SK-N-SH treated with all-trans-retinoic acid at 6 μM for 48 hours (cell line): Measurements from ENCODE around the gene HIVEP3.

Experiments
- ATAC-seq: fragments of 200-7000 bp; cut with Tn5 transposase; 3 replicates; pipeline ENCODE4 v1.9.1; 2020; ENCODE audit warnings: mild to moderate bottlenecking, moderate library complexity
- ARNTL ChIP-seq: fragments of 450-650 bp; formaldehyde crosslinking; IDR thresholded peaks from 2 replicates; pipeline ENCODE4 v1.5.0; 2020; ENCODE audit warnings: low read depth, mild to moderate bottlenecking, moderate library complexity, borderline replicate concordance
- BACH2 ChIP-seq: fragments of 250-450 bp; sonication (Bioruptor Pico); IDR thresholded peaks from 2 replicates; pipeline ENCODE4 v1.9.0; 2021; ENCODE audit warnings: mild to moderate bottlenecking, borderline replicate concordance
- CSDC2 ChIP-seq: fragments of 250-450 bp; sonication (Bioruptor Pico); IDR thresholded peaks from 2 replicates; pipeline ENCODE4 v1.5.0; 2020; ENCODE audit warnings: mild to moderate bottlenecking, moderate library complexity
- ESRRG ChIP-seq: fragments of 250-450 bp; sonication (Bioruptor Pico); IDR thresholded peaks from 2 replicates; pipeline ENCODE4 v1.6.1; 2021; ENCODE audit warnings: mild to moderate bottlenecking
- GLIS3 ChIP-seq: fragments of 250-450 bp; sonication (Bioruptor Pico); IDR thresholded peaks from 2 replicates; pipeline ENCODE4 v1.5.0; 2020; ENCODE audit warnings: mild to moderate bottlenecking, moderate library complexity
- OSR1 ChIP-seq: fragments of 250-450 bp; sonication (Bioruptor Pico); IDR thresholded peaks from 2 replicates; pipeline ENCODE4 v1.8.0; 2022; ENCODE audit warnings: moderate library complexity, mild to moderate bottlenecking, inconsistent platforms
- PATZ1 ChIP-seq: fragments of 250-450 bp; sonication (Bioruptor Pico); IDR thresholded peaks from 2 replicates; pipeline ENCODE4 v1.8.0; 2020; ENCODE audit warnings: mild to moderate bottlenecking, moderate library complexity, borderline replicate concordance
- POU6F1 ChIP-seq: fragments of 250-450 bp; sonication (Bioruptor Pico); IDR thresholded peaks from 2 replicates; pipeline ENCODE4 v1.8.0; 2021; ENCODE audit warnings: low read depth, mild to moderate bottlenecking, moderate library complexity, borderline replicate concordance
- PPARA ChIP-seq: fragments of 250-450 bp; sonication (Bioruptor Pico); IDR thresholded peaks from 2 replicates; pipeline ENCODE4 v1.5.0; 2020; ENCODE audit warnings: mild to moderate bottlenecking, borderline replicate concordance
- RARB ChIP-seq: fragments of 250-450 bp; sonication (Bioruptor Pico); IDR thresholded peaks from 2 replicates; pipeline ENCODE4 v1.8.0; 2021; ENCODE audit warnings: mild to moderate bottlenecking, moderate library complexity
- SNAI2 ChIP-seq: fragments of 250-450 bp; sonication (Bioruptor Pico); IDR thresholded peaks from 2 replicates; pipeline ENCODE4 v1.5.0; 2020; ENCODE audit warnings: mild to moderate bottlenecking, moderate library complexity
- TCF4 ChIP-seq: fragments of 250-450 bp; sonication (Bioruptor Pico); IDR thresholded peaks from 2 replicates; pipeline ENCODE4 v1.8.0; 2021; ENCODE audit warnings: mild to moderate bottlenecking, moderate library complexity, borderline replicate concordance
- TOX ChIP-seq: fragments of 250-450 bp; sonication (Bioruptor Pico); IDR thresholded peaks from 2 replicates; pipeline ENCODE4 v1.8.0; 2021; ENCODE audit warnings: mild to moderate bottlenecking, moderate library complexity, borderline replicate concordance
- ZC3H10 ChIP-seq: fragments of 250-450 bp; sonication (Bioruptor Pico); IDR thresholded peaks from 2 replicates; pipeline ENCODE4 v1.5.1; 2021; ENCODE audit warnings: mild to moderate bottlenecking, moderate library complexity
- ZFP3 ChIP-seq: fragments of 250-450 bp; sonication (Bioruptor Pico); IDR thresholded peaks from 2 replicates; pipeline ENCODE4 v1.5.0; 2020; ENCODE audit warnings: mild to moderate bottlenecking, moderate library complexity
- ZFP30 ChIP-seq: fragments of 450-650 bp; formaldehyde crosslinking; IDR thresholded peaks from 2 replicates; pipeline ENCODE4 v1.5.0; 2022; ENCODE audit warnings: mild to moderate bottlenecking, moderate library complexity
- ZNF565 ChIP-seq: fragments of 450-650 bp; formaldehyde crosslinking; conservative IDR thresholded peaks from 2 replicates; pipeline ENCODE4 v1.5.0; 2020; ENCODE audit warnings: low read depth, mild to moderate bottlenecking, moderate library complexity
- ZNF8 ChIP-seq: fragments of 450-650 bp; formaldehyde crosslinking; IDR thresholded peaks from 2 replicates; pipeline ENCODE4 v1.5.0; 2020; ENCODE audit warnings: mild to moderate bottlenecking, moderate library complexity
- TF ChIP-seq, protein P1 (sequence below): fragments of 250-450 bp; sonication (Bioruptor Pico); IDR thresholded peaks from 2 replicates; pipeline ENCODE4 v1.5.0; 2020; ENCODE audit warnings: mild to moderate bottlenecking, moderate library complexity
- TF ChIP-seq, protein P2 (sequence below): fragments of 250-450 bp; sonication (Bioruptor Pico); IDR thresholded peaks from 2 replicates; pipeline ENCODE4 v1.5.1; 2020; ENCODE audit warnings: low read depth, mild to moderate bottlenecking, moderate library complexity

Gene HIVEP3

DNA sequence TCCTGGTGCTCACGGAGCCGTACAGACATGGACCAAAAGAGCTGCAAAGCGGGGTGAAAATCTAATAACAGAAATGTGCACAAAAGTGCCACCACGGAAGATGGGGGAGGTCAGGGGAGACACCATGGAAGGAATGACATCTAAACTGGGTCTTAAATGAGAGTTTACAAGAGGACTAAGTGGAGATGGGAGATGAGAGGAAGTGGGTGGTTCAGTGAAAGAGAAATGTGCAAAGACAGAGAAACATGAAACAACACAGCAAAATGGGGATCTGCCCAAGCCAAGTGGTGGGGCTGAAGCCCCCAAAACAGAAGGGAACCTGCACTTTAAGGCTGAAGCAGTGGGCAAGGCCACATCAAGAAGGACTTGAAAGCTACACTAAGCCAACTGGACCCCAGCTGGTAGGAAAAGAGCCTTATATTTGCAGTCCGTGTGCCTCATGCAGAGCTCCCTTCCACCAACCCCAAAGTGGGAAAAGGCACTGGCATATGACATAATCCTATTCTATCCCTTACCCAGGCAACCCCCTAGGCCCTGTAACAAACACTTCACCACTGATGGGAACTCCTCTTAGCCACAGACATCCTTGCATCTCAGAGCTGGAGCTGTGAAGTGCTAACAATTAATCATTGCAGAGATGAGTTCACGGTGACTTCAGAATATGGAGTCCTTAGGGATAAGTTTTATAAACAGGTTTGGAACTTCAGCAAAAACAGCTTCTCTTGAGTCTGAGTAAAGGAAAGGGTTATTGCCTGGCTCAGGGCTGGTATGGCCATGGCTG is 235.7 kb downstream of the HIVEP3 start:
- ATAC-seq: no peak
- no peak for TF ChIP-seq TCF4
- TF ChIP-seq, protein P1, sequence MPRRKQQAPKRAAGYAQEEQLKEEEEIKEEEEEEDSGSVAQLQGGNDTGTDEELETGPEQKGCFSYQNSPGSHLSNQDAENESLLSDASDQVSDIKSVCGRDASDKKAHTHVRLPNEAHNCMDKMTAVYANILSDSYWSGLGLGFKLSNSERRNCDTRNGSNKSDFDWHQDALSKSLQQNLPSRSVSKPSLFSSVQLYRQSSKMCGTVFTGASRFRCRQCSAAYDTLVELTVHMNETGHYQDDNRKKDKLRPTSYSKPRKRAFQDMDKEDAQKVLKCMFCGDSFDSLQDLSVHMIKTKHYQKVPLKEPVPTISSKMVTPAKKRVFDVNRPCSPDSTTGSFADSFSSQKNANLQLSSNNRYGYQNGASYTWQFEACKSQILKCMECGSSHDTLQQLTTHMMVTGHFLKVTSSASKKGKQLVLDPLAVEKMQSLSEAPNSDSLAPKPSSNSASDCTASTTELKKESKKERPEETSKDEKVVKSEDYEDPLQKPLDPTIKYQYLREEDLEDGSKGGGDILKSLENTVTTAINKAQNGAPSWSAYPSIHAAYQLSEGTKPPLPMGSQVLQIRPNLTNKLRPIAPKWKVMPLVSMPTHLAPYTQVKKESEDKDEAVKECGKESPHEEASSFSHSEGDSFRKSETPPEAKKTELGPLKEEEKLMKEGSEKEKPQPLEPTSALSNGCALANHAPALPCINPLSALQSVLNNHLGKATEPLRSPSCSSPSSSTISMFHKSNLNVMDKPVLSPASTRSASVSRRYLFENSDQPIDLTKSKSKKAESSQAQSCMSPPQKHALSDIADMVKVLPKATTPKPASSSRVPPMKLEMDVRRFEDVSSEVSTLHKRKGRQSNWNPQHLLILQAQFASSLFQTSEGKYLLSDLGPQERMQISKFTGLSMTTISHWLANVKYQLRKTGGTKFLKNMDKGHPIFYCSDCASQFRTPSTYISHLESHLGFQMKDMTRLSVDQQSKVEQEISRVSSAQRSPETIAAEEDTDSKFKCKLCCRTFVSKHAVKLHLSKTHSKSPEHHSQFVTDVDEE (CRISPR knock-in tag): no peak
- TF ChIP-seq PATZ1 (CRISPR knock-in tag): no peak
- TF ChIP-seq, protein P2, sequence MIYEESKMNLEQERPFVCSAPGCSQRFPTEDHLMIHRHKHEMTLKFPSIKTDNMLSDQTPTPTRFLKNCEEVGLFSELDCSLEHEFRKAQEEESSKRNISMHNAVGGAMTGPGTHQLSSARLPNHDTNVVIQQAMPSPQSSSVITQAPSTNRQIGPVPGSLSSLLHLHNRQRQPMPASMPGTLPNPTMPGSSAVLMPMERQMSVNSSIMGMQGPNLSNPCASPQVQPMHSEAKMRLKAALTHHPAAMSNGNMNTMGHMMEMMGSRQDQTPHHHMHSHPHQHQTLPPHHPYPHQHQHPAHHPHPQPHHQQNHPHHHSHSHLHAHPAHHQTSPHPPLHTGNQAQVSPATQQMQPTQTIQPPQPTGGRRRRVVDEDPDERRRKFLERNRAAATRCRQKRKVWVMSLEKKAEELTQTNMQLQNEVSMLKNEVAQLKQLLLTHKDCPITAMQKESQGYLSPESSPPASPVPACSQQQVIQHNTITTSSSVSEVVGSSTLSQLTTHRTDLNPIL (CRISPR knock-in tag): no peak
- TF ChIP-seq GLIS3 (CRISPR knock-in tag): no peak
- no peak for TF ChIP-seq BACH2 (CRISPR knock-in tag)
- no peak for TF ChIP-seq POU6F1
- TF ChIP-seq CSDC2 (CRISPR knock-in tag): no peak
- TF ChIP-seq TOX: no peak
- TF ChIP-seq ZC3H10 (CRISPR knock-in tag): no peak
- TF ChIP-seq ZNF565 (CRISPR knock-in tag): no peak
- TF ChIP-seq PPARA (CRISPR knock-in tag): no peak
- TF ChIP-seq ZNF8: no peak
- TF ChIP-seq SNAI2 (CRISPR knock-in tag): no peak
- TF ChIP-seq ARNTL (CRISPR knock-in tag): no peak

DNA sequence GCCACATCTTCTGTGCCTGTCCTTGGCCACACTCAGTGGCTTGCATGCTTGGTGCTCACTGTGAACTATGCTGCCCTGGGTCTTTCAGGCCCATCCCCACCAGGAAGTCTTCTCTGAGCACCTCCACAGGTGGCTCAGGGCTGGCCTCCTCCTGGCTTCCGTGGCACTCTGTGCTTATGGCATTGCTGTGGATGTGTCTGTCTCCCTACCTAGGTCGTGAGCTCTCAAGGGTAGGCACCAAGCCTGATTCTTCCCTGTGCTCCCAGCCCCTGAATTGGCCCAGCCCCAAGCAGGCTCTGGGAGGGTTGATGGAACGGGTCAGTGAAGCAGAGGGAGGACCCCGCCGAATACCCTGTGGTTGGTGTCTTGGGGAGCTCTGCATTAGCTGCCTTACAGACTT is 236.6 kb downstream of the HIVEP3 start:
- ATAC-seq: no peak
- no peak for TF ChIP-seq ZNF8
- no peak for TF ChIP-seq ZFP3 (CRISPR knock-in tag)
- TF ChIP-seq RARB (CRISPR knock-in tag): no peak
- TF ChIP-seq ZC3H10 (CRISPR knock-in tag): no peak
- TF ChIP-seq ZNF565 (CRISPR knock-in tag): no peak
- no peak for TF ChIP-seq SNAI2 (CRISPR knock-in tag)
- TF ChIP-seq, protein P2 (CRISPR knock-in tag): no peak
- no peak for TF ChIP-seq BACH2 (CRISPR knock-in tag)
- TF ChIP-seq, protein P1 (CRISPR knock-in tag): no peak
- no peak for TF ChIP-seq ZFP30
- no peak for TF ChIP-seq POU6F1
- TF ChIP-seq OSR1 (CRISPR knock-in tag): no peak
- no peak for TF ChIP-seq TCF4
- no peak for TF ChIP-seq CSDC2 (CRISPR knock-in tag)
- TF ChIP-seq ESRRG (CRISPR knock-in tag): no peak
- TF ChIP-seq TOX: no peak
- no peak for TF ChIP-seq PATZ1 (CRISPR knock-in tag)
